IMR-90 (cell line): ENCODE data around the gene MTOR. TPM values are rescaled to one million over a fixed set of nuclear protein-coding genes. Genes with fewer than 3 reads are reported as not detected.

Source experiments
- ATAC-seq: fragments of 200-7000 bp; cut with Tn5 transposase; 2 replicates; pipeline ENCODE4 v1.9.1; 2020; ENCODE audit warnings: low read depth, mild to moderate bottlenecking, moderate library complexity
- BruUV-seq: library from RNA; stranded (reverse); fragments of 400-500 nt; replicated peaks from 2 replicates; lab custom pipeline; 2021; lab: Mats Ljungman, UMichigan
- CTCF ChIA-PET: fragments of 300-600 bp; formaldehyde crosslinking; extraction: SDS; loops from one replicate; lab custom pipeline; 2021; ENCODE audit warnings: antibody characterized with exemption; lab: Yijun Ruan, JAX
- POLR2A ChIA-PET: fragments of 300-600 bp; sonication (Branson Sonifier 250); formaldehyde crosslinking; loops from one replicate; lab custom pipeline; 2022; ENCODE audit warnings: antibody characterized with exemption; ENCODE audit not compliant: unreplicated experiment; lab: Charles Lee
- DNase-seq: peaks from one replicate; pipeline ENCODE4 v3.0.0; 2013
- H2AFZ ChIP-seq: replicated peaks from 2 replicates; pipeline ENCODE3; 2013; ENCODE audit warnings: low read length, mild to moderate bottlenecking; ENCODE audit not compliant: poor library complexity
- H2AK5ac ChIP-seq: 2 replicates; pipeline ENCODE4 v1.6.1; 2013; ENCODE audit warnings: low read depth, low read length, inconsistent platforms
- H2AK9ac ChIP-seq: replicated peaks from 2 replicates; pipeline ENCODE3; 2013; ENCODE audit warnings: mild to moderate bottlenecking, low read depth, low read length, moderate library complexity; ENCODE audit not compliant: poor library complexity
- H2BK120ac ChIP-seq: 2 replicates; pipeline ENCODE4 v1.6.1; 2013; ENCODE audit warnings: low read depth, low read length, inconsistent platforms
- H2BK15ac ChIP-seq: 3 replicates; pipeline ENCODE4 v1.6.1; 2013; ENCODE audit warnings: low read depth, low read length, inconsistent platforms
- H2BK20ac ChIP-seq: 2 replicates; pipeline ENCODE4 v1.6.1; 2013; ENCODE audit warnings: low read depth, mild to moderate bottlenecking, inconsistent platforms, low read length, moderate library complexity
- H2BK5ac ChIP-seq: 2 replicates; pipeline ENCODE4 v1.6.1; 2013; ENCODE audit warnings: mild to moderate bottlenecking, low read depth, low read length, inconsistent platforms; ENCODE audit not compliant: poor library complexity, severe bottlenecking
- H3K14ac ChIP-seq: replicated peaks from 2 replicates; pipeline ENCODE4 v1.6.1; 2013; ENCODE audit warnings: low read depth, low read length, inconsistent platforms
- H3K18ac ChIP-seq: 2 replicates; pipeline ENCODE4 v1.6.1; 2013; ENCODE audit warnings: low read depth, low read length, control low read depth
- H3K23ac ChIP-seq: 2 replicates; pipeline ENCODE4 v1.6.1; 2013; ENCODE audit warnings: low read depth, low read length, inconsistent platforms
- H3K27ac ChIP-seq: 2 replicates; pipeline ENCODE4 v1.5.1; 2013; ENCODE audit warnings: mild to moderate bottlenecking, control low read depth, low read length; ENCODE audit not compliant: insufficient read depth
- H3K27me3 ChIP-seq: 2 replicates; pipeline ENCODE4 v1.6.1; 2013; ENCODE audit warnings: low read length; ENCODE audit not compliant: control insufficient read depth, insufficient read depth
- H3K36me3 ChIP-seq: 2 replicates; pipeline ENCODE4 v1.6.1; 2013; ENCODE audit warnings: low read length, mixed read lengths; ENCODE audit not compliant: control insufficient read depth, insufficient read depth
- H3K4ac ChIP-seq: 2 replicates; pipeline ENCODE4 v1.6.1; 2013; ENCODE audit warnings: low read depth, low read length, inconsistent platforms
- H3K4me1 ChIP-seq: 2 replicates; pipeline ENCODE4 v1.6.1; 2013; ENCODE audit warnings: low read length, mixed read lengths; ENCODE audit not compliant: control insufficient read depth, insufficient read depth
- H3K4me2 ChIP-seq: 2 replicates; pipeline ENCODE4 v1.6.1; 2013; ENCODE audit warnings: low read depth, mild to moderate bottlenecking, control low read depth, low read length, moderate library complexity
- H3K4me3 ChIP-seq: 2 replicates; pipeline ENCODE4 v1.5.1; 2013; ENCODE audit warnings: low read depth, mild to moderate bottlenecking, control low read depth, low read length, moderate library complexity; ENCODE audit not compliant: insufficient read depth
- H3K56ac ChIP-seq: 2 replicates; pipeline ENCODE4 v1.6.1; 2013; ENCODE audit warnings: low read length, inconsistent platforms; ENCODE audit not compliant: insufficient read depth; ENCODE audit errors: extremely low read depth
- H3K79me1 ChIP-seq, 2 experiments: 2 replicates each; pipeline ENCODE4 v1.6.1; 2013; ENCODE audit warnings: low read length in 2 of 2, inconsistent platforms in 1 of 2, low read depth in 1 of 2
- H3K9ac ChIP-seq: 2 replicates; pipeline ENCODE4 v1.6.1; 2013; ENCODE audit warnings: low read depth, low read length, control low read depth
- H3K9me1 ChIP-seq: 2 replicates; pipeline ENCODE4 v1.6.1; 2013; ENCODE audit warnings: low read length, inconsistent platforms; ENCODE audit not compliant: insufficient read depth
- H3K9me3 ChIP-seq: 2 replicates; pipeline ENCODE4 v1.6.1; 2013; ENCODE audit warnings: low read length; ENCODE audit not compliant: control insufficient read depth, insufficient read depth
- H4K20me1 ChIP-seq: 2 replicates; pipeline ENCODE4 v1.6.1; 2013; ENCODE audit warnings: low read length, inconsistent platforms; ENCODE audit not compliant: insufficient read depth
- H4K5ac ChIP-seq: 2 replicates; pipeline ENCODE4 v1.6.1; 2013; ENCODE audit warnings: mild to moderate bottlenecking, low read depth, low read length, control low read depth
- H4K8ac ChIP-seq, 2 experiments: 2 replicates each; pipeline ENCODE4 v1.6.1; 2013; ENCODE audit warnings: low read depth in 2 of 2, low read length in 2 of 2, control low read depth in 1 of 2, inconsistent platforms in 1 of 2
- H4K91ac ChIP-seq: 2 replicates; pipeline ENCODE4 v1.6.1; 2013; ENCODE audit warnings: low read depth, low read length, inconsistent platforms; ENCODE audit not compliant: insufficient read depth
- MAFK ChIP-seq: IDR thresholded peaks from 2 replicates; pipeline ENCODE4 v1.6.1; 2012; ENCODE audit warnings: low read depth, low read length, improper control_type of control experiment
- MXI1 ChIP-seq: IDR thresholded peaks from 2 replicates; pipeline ENCODE4 v1.6.1; 2012; ENCODE audit warnings: low read depth, mild to moderate bottlenecking, low read length, moderate library complexity, borderline replicate concordance
- NFE2L2 ChIP-seq: fragments of 150-350 bp; IDR thresholded peaks from 2 replicates; pipeline ENCODE4 v1.6.1; 2016; ENCODE audit warnings: low read depth, mild to moderate bottlenecking, low read length
- SMC3 ChIP-seq: fragments of 150-350 bp; IDR thresholded peaks from 2 replicates; pipeline ENCODE4 v1.6.1; 2016; ENCODE audit warnings: low read depth, mild to moderate bottlenecking, antibody characterized with exemption, low read length, moderate library complexity
- WGBS, 2 experiments: methylation state at CpG; one replicate each; pipeline versions ENCODE4 v1.1.5 to v1.1.7; 2013; ENCODE audit warnings: missing lambda C conversion rate in 2 of 2; ENCODE audit not compliant: insufficient read length in 1 of 2; ENCODE audit errors: extremely low coverage in 2 of 2; 5-methylcytosine and 5-hydroxymethylcytosine counted together
- dilution Hi-C: fragments of 300-500 bp; cut with HindIII; formaldehyde crosslinking; loops from one replicate; pipeline ENCODE4 v1.14.3; 2018; ENCODE audit warnings: low sequenced_read_pairs; ENCODE audit not compliant: unreplicated experiment
- in situ Hi-C: fragments of 300-500 bp; cut with MboI; formaldehyde crosslinking; loops from 3 replicates; pipeline ENCODE4 v1.14.3; 2019; ENCODE audit warnings: low sequenced_read_pairs, inconsistent platforms, mixed read lengths
- intact Hi-C: fragments of 100-400 bp; cut with micrococcal nuclease; formaldehyde crosslinking; loops from 2 replicates; pipeline ENCODE4 v1.10.0; 2022
- polyA plus RNA-seq, 3 experiments: library from polyadenylated mRNA; depleted of rRNA; stranded (reverse); fragments of >200 nt; gene quantifications; 2 replicates each; pipeline ENCODE4 v1.2.3, GENCODE V29; 2012; ENCODE audit warnings: low replicate concordance in 1 of 3
- total RNA-seq: library from RNA; depleted of rRNA; stranded (reverse); fragments of >200 nt; gene quantifications from 2 replicates; pipeline ENCODE4 v1.2.3, GENCODE V29; 2012

Gene MTOR
- total and polyA plus RNA-seq, 2 of the 4 experiments (the other 2 are of a cell fraction): 19.2 to 36.7 TPM

DNA sequence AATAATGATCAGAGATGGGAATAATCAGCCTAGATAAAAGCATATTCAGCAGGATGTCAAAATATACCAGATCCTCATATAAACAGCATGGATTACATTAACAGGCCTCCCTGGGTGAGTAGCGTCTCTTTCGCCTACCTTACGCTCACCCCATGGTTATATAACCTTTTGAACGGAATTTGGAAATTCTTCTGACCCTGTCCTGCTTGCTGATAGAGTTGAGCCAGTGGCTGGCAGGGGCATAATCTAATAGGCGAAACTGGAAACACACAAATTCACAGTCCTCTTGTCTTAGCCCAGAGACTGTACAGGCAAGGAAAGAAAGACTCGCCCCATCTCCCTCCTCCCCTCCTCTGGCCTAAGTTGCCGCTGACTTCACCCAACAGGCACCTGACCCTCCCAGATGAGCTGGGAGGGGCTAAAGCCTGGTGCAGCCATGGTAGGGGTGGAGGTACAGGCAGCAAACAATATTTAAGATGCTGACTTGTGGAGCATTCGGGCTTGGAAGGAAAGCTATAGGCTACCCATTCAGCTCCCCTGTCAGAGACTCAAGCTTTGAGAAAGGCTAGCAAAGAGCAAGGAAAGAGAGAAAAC is 73.4 kb downstream of the MTOR start, which contains the start of gene ANGPTL7:
ANGPTL7 (plus strand) TSS at position 498 of the 594 bp plus-strand sequence. CDS start 225 bp downstream, outside the sequence.
- H3K27me3 ChIP-seq: no peaks in the 10 kb centered on the region
- H3K79me1 ChIP-seq: peaks cover 3 to 10% of the 10 kb centered on the region in 2 experiments; a peak in 3 of 4 replicates
- no peak within 1 kb of the TSS for H3K4me2 ChIP-seq
- H3K14ac ChIP-seq: no peak within 1 kb of the TSS
- WGBS, 2 experiments: 83% methylated on average over 1 of the region's 8 CpGs; no CpG with 5 or more reads in 1 of the 2 experiments
- no peak within 1 kb of the TSS for H4K91ac ChIP-seq
- ATAC-seq (no peak), DNase-seq (no peak)
- no peaks in the 10 kb centered on the region for H3K4me1 ChIP-seq
- ChIA-PET POLR2A (no interaction called here), CTCF (no interaction called here)
- H2AFZ ChIP-seq: no peak within 1 kb of the TSS
- H3K27ac ChIP-seq: no peak within 1 kb of the TSS
- no TSS peak for BruUV-seq
- dilution Hi-C loops: no loop called here
- H3K18ac ChIP-seq: no peak within 1 kb of the TSS
- no peak within 1 kb of the TSS for H3K4ac ChIP-seq
- H2AK9ac ChIP-seq: peak within 1 kb of the TSS; percentile 47
- no peak within 1 kb of the TSS for H2BK120ac ChIP-seq
- no peak within 1 kb of the TSS for H2BK5ac ChIP-seq
- no peak within 1 kb of the TSS for H4K5ac ChIP-seq
- H4K8ac ChIP-seq: no peak within 1 kb of the TSS
- no peak within 1 kb of the TSS for H3K23ac ChIP-seq
- H3K36me3 ChIP-seq: peaks cover 20% of the 10 kb centered on the region
- TF ChIP-seq MXI1: no peak
- TF ChIP-seq NFE2L2: no peak
- TF ChIP-seq SMC3: no peak
- TF ChIP-seq MAFK: no peak
- H2BK20ac ChIP-seq: no peak within 1 kb of the TSS
- H3K56ac ChIP-seq: no peak within 1 kb of the TSS; the same call in 1 of the 2 replicates
- no peaks in the 10 kb centered on the region for H4K20me1 ChIP-seq
- in situ Hi-C loops: no loop called here
- no peaks in the 10 kb centered on the region for H3K9me1 ChIP-seq
- no peaks in the 10 kb centered on the region for H3K9me3 ChIP-seq
- H2BK15ac ChIP-seq: no peak within 1 kb of the TSS
- intact Hi-C loops: no loop called here
- no peak within 1 kb of the TSS for H3K9ac ChIP-seq
- no peak within 1 kb of the TSS for H3K4me3 ChIP-seq
- no peak within 1 kb of the TSS for H2AK5ac ChIP-seq
